SK-N-SH (cell line): ENCODE measurements around the gene HS6ST1. TPM values are rescaled to one million over a fixed set of nuclear protein-coding genes. Genes with fewer than 3 reads are reported as not detected.

Source experiments
- CTCF ChIA-PET: fragments of 300-600, 350-600 bp; formaldehyde crosslinking; extraction: SDS; loops from one replicate; lab custom pipeline; 2021; lab: Yijun Ruan, JAX
- POLR2A ChIA-PET: fragments of 350-600 bp; sonication (Branson Sonifier 250); formaldehyde crosslinking; extraction: SDS; loops from one replicate; lab custom pipeline; 2020; ENCODE audit warnings: antibody characterized with exemption, inconsistent platforms; lab: Yijun Ruan, JAX
- DNase-seq: peaks from one replicate; pipeline ENCODE4 v3.0.0; 2012
- H2AFZ ChIP-seq: fragments of 200-600 bp; sonication (generic); 2 replicates; pipeline ENCODE4 v1.8.1; 2016; ENCODE audit warnings: antibody characterized with exemption, mild to moderate bottlenecking, low read depth
- H3F3A ChIP-seq: fragments of 200-600 bp; sonication (generic); replicated peaks from 2 replicates; pipeline ENCODE3; 2016; ENCODE audit warnings: antibody characterized with exemption, mild to moderate bottlenecking; ENCODE audit not compliant: insufficient read depth
- H3K27ac ChIP-seq, 2 experiments: fragments of 200-500 bp in 1 of 2; fragments of 200-600 bp in 1 of 2; sonication (Bioruptor generic) in 1 of 2; sonication (generic), shearing (Covaris generic) in 1 of 2; 2 replicates each; pipeline versions ENCODE4 v1.5.1 to v1.6.1; 2014 to 2016; ENCODE audit warnings: low read depth in 2 of 2, inconsistent platforms in 1 of 2, low read length in 1 of 2, mild to moderate bottlenecking in 1 of 2, mixed read lengths in 1 of 2
- H3K27me3 ChIP-seq: fragments of 200-600 bp; sonication (generic), shearing (Covaris generic); 2 replicates; pipeline ENCODE4 v1.6.1; 2016; ENCODE audit warnings: mixed run types; ENCODE audit not compliant: insufficient read depth
- H3K36me3 ChIP-seq, 2 experiments: fragments of 200-500 bp in 1 of 2; fragments of 200-600 bp in 1 of 2; sonication (Bioruptor generic) in 1 of 2; sonication (generic) in 1 of 2; replicated peaks in 1 of 2; 2 replicates each; pipeline versions ENCODE3 to v1.5.1; 2014 to 2016; ENCODE audit warnings: low read length in 1 of 2, mild to moderate bottlenecking in 1 of 2; ENCODE audit not compliant: insufficient read depth in 2 of 2, control insufficient read depth in 1 of 2
- H3K4me1 ChIP-seq, 2 experiments: fragments of 200-500 bp in 1 of 2; fragments of 200-600 bp in 1 of 2; sonication (Bioruptor generic) in 1 of 2; sonication (generic), shearing (Covaris generic) in 1 of 2; 2 replicates each; pipeline versions ENCODE4 v1.5.1 to v1.6.1; 2014 to 2016; ENCODE audit warnings: low read depth in 1 of 2, low read length in 1 of 2, mixed run types in 1 of 2; ENCODE audit not compliant: insufficient read depth in 2 of 2, control insufficient read depth in 1 of 2
- H3K4me2 ChIP-seq: fragments of 200-600 bp; sonication (generic), shearing (Covaris generic); 2 replicates; pipeline ENCODE4 v1.6.1; 2017; ENCODE audit warnings: mixed run types
- H3K4me3 ChIP-seq, 2 experiments: fragments of 200-500 bp in 1 of 2; fragments of 200-600 bp in 1 of 2; sonication (Bioruptor generic) in 1 of 2; sonication (generic), shearing (Covaris generic) in 1 of 2; 2 replicates each; pipeline versions ENCODE4 v1.5.1 to v1.8.1; 2014 to 2016; ENCODE audit warnings: low read depth in 2 of 2, inconsistent platforms in 1 of 2, low read length in 1 of 2, mild to moderate bottlenecking in 1 of 2, mixed read lengths in 1 of 2, moderate library complexity in 1 of 2
- H3K79me2 ChIP-seq: fragments of 200-600 bp; sonication (generic); 2 replicates; pipeline ENCODE4 v1.8.1; 2017; ENCODE audit warnings: mild to moderate bottlenecking; ENCODE audit not compliant: insufficient read depth
- H3K9ac ChIP-seq: fragments of 200-600 bp; sonication (generic); 2 replicates; pipeline ENCODE4 v1.6.1; 2017; ENCODE audit warnings: mixed run types
- H3K9me2 ChIP-seq: fragments of 200-600 bp; sonication (generic); 2 replicates; pipeline ENCODE4 v1.6.1; 2017; ENCODE audit warnings: mixed run types
- H3K9me3 ChIP-seq: fragments of 200-600 bp; sonication (generic); 2 replicates; pipeline ENCODE4 v1.6.1; 2017; ENCODE audit warnings: mixed run types, mild to moderate bottlenecking, moderate library complexity
- H4K20me1 ChIP-seq: fragments of 200-600 bp; sonication (generic); 2 replicates; pipeline ENCODE4 v1.6.1; 2017; ENCODE audit warnings: mild to moderate bottlenecking, mixed run types; ENCODE audit not compliant: insufficient read depth
- CHD2 ChIP-seq: fragments of 150-350 bp; IDR thresholded peaks from 2 replicates; pipeline ENCODE4 v1.6.1; 2018; ENCODE audit warnings: low read length; ENCODE audit not compliant: partially characterized antibody
- ELF1 ChIP-seq: IDR thresholded peaks from 2 replicates; pipeline ENCODE4 v1.4.0; 2012
- FOSL2 ChIP-seq: IDR thresholded peaks from 2 replicates; pipeline ENCODE4 v1.4.0; 2012; ENCODE audit warnings: low read depth, mild to moderate bottlenecking, moderate library complexity, borderline replicate concordance
- FOXM1 ChIP-seq: IDR thresholded peaks from 2 replicates; pipeline ENCODE4 v1.4.0; 2012; ENCODE audit warnings: low read depth, mild to moderate bottlenecking
- JUND ChIP-seq: IDR thresholded peaks from 2 replicates; pipeline ENCODE4 v1.4.0; 2012
- MXI1 ChIP-seq: IDR thresholded peaks from 2 replicates; pipeline ENCODE4 v1.6.1; 2012; ENCODE audit warnings: mild to moderate bottlenecking, low read depth, low read length, improper control_type of control experiment
- NFIC ChIP-seq: IDR thresholded peaks from 2 replicates; pipeline ENCODE4 v1.4.0; 2012; ENCODE audit warnings: borderline replicate concordance
- PBX3 ChIP-seq: IDR thresholded peaks from 2 replicates; pipeline ENCODE4; 2012
- POLR2AphosphoS5 ChIP-seq: IDR thresholded peaks from 2 replicates; pipeline ENCODE4 v1.6.1; 2012; ENCODE audit warnings: low read depth, low read length
- REST ChIP-seq: IDR thresholded peaks from 2 replicates; pipeline ENCODE4 v1.6.1; 2012; ENCODE audit warnings: mild to moderate bottlenecking, low read depth, low read length, moderate library complexity
- RXRA ChIP-seq: IDR thresholded peaks from 2 replicates; pipeline ENCODE4 v1.4.0; 2012; ENCODE audit warnings: low read depth, mild to moderate bottlenecking, borderline replicate concordance
- TAF1 ChIP-seq: IDR thresholded peaks from 2 replicates; pipeline ENCODE4 v1.6.1; 2012; ENCODE audit warnings: low read depth, mild to moderate bottlenecking, low read length, moderate library complexity, borderline replicate concordance
- TCF12 ChIP-seq: IDR thresholded peaks from 2 replicates; pipeline ENCODE4 v1.4.0; 2012
- TEAD4 ChIP-seq: IDR thresholded peaks from 2 replicates; pipeline ENCODE4 v1.4.0; 2012; ENCODE audit warnings: mild to moderate bottlenecking, borderline replicate concordance; ENCODE audit not compliant: insufficient read depth
- USF2 ChIP-seq: fragments of 150-350 bp; IDR thresholded peaks from 2 replicates; pipeline ENCODE4 v1.6.1; 2017; ENCODE audit warnings: antibody characterized with exemption, low read length, low read depth, borderline replicate concordance
- YY1 ChIP-seq: IDR thresholded peaks from 2 replicates; pipeline ENCODE4 v1.4.0; 2012; ENCODE audit warnings: low read depth, mild to moderate bottlenecking
- WGBS: methylation state at CpG from one replicate; pipeline ENCODE4 v1.1.6; 2017; ENCODE audit warnings: low lambda C conversion rate; 5-methylcytosine and 5-hydroxymethylcytosine counted together
- polyA plus RNA-seq, 3 experiments: library from polyadenylated mRNA; depleted of rRNA; stranded (reverse); fragments of >200 nt; gene quantifications; 2 replicates each; pipeline ENCODE4 v1.2.3, GENCODE V29; 2012
- TF ChIP-seq, protein P1 (sequence below): IDR thresholded peaks from 2 replicates; pipeline ENCODE4 v1.4.0; 2012; ENCODE audit warnings: low read depth
- TF ChIP-seq, protein P2 (sequence below): fragments of 150-350 bp; IDR thresholded peaks from 2 replicates; pipeline ENCODE4 v1.6.1; 2016; ENCODE audit warnings: mild to moderate bottlenecking, low read depth, low read length
- TF ChIP-seq, protein P3 (sequence below): IDR thresholded peaks from 2 replicates; pipeline ENCODE4 v1.4.0; 2012; ENCODE audit warnings: low read depth, borderline replicate concordance

HS6ST1 gene
- polyA plus RNA-seq, 1 of the 3 experiments (the other 2 are of a cell fraction), result 5.9 TPM

GRCh38 chr2:128274218-128274617 is 44.5 kb downstream of the HS6ST1 start (continued):
- no peak for TF ChIP-seq REST

DNA sequence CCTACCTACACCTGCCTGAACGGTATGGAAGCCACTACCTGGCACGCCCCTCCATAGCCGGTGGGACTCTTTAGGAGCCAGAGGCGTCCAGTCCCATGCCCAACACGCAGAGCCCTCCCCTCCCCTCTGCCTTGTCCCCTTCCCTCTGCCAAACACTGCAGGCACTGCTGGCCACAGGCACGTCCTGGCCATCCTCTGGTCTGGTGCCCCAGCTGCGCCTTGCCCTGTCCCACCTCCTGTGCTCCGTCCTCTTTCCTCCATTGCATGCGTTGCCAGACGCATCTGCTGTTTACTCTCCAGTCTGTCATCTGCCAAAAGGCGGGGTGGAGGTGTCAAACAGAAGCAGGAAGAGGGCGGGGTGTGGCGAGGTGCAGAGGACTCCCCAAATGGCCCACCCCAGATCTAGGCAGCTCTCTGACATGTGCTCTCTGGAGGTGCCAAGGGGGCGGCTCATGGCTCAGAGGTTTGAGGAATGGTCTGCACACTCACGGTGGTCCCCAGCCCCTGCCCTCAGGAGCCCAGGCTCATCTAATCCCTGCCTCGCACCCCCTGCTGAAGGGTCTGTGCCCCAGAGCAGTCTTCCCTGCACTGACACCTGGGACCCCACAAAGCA is 45.1 kb downstream of the HS6ST1 start:
- Histone ChIP-seq H3K9me2 (no peaks in the 10 kb centered on the region), H2AFZ (no peak overlapping the region), H3K79me2 (no peaks in the 10 kb centered on the region), H3K27ac (no peak overlapping the region), H3K9me3 (no peaks in the 10 kb centered on the region), H4K20me1 (no peaks in the 10 kb centered on the region), H3K27me3 (no peaks in the 10 kb centered on the region), H3K4me3 (no peak overlapping the region), H3K9ac (no peak overlapping the region), H3K36me3 (peaks cover 0 to 9% of the 10 kb centered on the region in 2 experiments), H3K4me1 (peaks cover 0 to 26% of the 10 kb centered on the region in 2 experiments; a peak in 1 of 4 replicates), H3K4me2 (no peak overlapping the region), H3F3A (no peaks in the 10 kb centered on the region)
- ChIA-PET CTCF (interaction anchor here (1.2 kb wide), 1 partner anchor 9 kb away, joined by 4 read pairs; no protein-coding TSS in a partner anchor), POLR2A (no interaction called here)
- TF ChIP-seq FOSL2 (no peak), TEAD4 (no peak), TAF1 (no peak), TCF12 (no peak), POLR2AphosphoS5 (no peak), RXRA (no peak), NFIC (no peak), FOXM1 (no peak), CHD2 (no peak), JUND (no peak), PBX3 (no peak), YY1 (no peak), MXI1 (no peak), ELF1 (no peak), USF2 (no peak)
- TF ChIP-seq, protein P1, sequence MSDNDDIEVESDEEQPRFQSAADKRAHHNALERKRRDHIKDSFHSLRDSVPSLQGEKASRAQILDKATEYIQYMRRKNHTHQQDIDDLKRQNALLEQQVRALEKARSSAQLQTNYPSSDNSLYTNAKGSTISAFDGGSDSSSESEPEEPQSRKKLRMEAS, result no peak
- TF ChIP-seq, protein P2, sequence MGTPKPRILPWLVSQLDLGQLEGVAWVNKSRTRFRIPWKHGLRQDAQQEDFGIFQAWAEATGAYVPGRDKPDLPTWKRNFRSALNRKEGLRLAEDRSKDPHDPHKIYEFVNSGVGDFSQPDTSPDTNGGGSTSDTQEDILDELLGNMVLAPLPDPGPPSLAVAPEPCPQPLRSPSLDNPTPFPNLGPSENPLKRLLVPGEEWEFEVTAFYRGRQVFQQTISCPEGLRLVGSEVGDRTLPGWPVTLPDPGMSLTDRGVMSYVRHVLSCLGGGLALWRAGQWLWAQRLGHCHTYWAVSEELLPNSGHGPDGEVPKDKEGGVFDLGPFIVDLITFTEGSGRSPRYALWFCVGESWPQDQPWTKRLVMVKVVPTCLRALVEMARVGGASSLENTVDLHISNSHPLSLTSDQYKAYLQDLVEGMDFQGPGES, result no peak
- TF ChIP-seq, protein P3, sequence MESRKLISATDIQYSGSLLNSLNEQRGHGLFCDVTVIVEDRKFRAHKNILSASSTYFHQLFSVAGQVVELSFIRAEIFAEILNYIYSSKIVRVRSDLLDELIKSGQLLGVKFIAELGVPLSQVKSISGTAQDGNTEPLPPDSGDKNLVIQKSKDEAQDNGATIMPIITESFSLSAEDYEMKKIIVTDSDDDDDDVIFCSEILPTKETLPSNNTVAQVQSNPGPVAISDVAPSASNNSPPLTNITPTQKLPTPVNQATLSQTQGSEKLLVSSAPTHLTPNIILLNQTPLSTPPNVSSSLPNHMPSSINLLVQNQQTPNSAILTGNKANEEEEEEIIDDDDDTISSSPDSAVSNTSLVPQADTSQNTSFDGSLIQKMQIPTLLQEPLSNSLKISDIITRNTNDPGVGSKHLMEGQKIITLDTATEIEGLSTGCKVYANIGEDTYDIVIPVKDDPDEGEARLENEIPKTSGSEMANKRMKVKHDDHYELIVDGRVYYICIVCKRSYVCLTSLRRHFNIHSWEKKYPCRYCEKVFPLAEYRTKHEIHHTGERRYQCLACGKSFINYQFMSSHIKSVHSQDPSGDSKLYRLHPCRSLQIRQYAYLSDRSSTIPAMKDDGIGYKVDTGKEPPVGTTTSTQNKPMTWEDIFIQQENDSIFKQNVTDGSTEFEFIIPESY, result no peak
- no peak for DNase-seq
- 88% methylated on average over 16 of the region's 16 CpGs for WGBS
